Left ventricle myocardium inferior (tissue), 1 donor: Measurements from ENCODE around the gene MARCHF4. TPM values are rescaled to one million over a fixed set of nuclear protein-coding genes. Genes with fewer than 3 reads are reported as not detected.
A peak's percentile ranks its signal among the peaks of the same experiment; 100 is the strongest.

Experiments used
- DNase-seq: peaks from one replicate; pipeline ENCODE4 v3.0.0-alpha.2; 2020
- H3K27ac ChIP-seq: fragments of 200-600 bp; replicated peaks from 2 replicates; pipeline ENCODE4 v1.8.0; 2021
- H3K27me3 ChIP-seq: fragments of 200-600 bp; 2 replicates; pipeline ENCODE4 v1.8.0; 2021; ENCODE audit warnings: low read depth
- H3K36me3 ChIP-seq: fragments of 200-600 bp; 2 replicates; pipeline ENCODE4 v1.8.0; 2021
- H3K4me1 ChIP-seq: fragments of 200-600 bp; 2 replicates; pipeline ENCODE4 v1.8.0; 2021
- H3K4me3 ChIP-seq: fragments of 200-600 bp; 2 replicates; pipeline ENCODE4 v1.8.0; 2021; ENCODE audit warnings: mild to moderate bottlenecking, moderate library complexity
- H3K9me3 ChIP-seq: fragments of 200-600 bp; replicated peaks from 2 replicates; pipeline ENCODE4 v1.8.0; 2021
- intact Hi-C: fragments of 100-400 bp; cut with micrococcal nuclease; formaldehyde crosslinking; loops from one replicate; pipeline ENCODE4 v1.11.0; 2022
- total RNA-seq: library from RNA; stranded (reverse); fragmentation: NEBNext Ultra II Directional; extraction: Animal tissue kit (Norgen Biotek cat#: 25700); gene quantifications from one replicate; pipeline ENCODE4 v1.2.1, GENCODE V29; 2021
- TF ChIP-seq, protein P1 (sequence below): fragments of 200-600 bp; IDR thresholded peaks from 2 replicates; pipeline ENCODE4 v1.8.0; 2021; ENCODE audit warnings: antibody characterized with exemption, mild to moderate bottlenecking, borderline replicate concordance
- donor health status: DM: no; HTN: yes; CAD: no; lungs with severe emphysema.

MARCHF4 gene
- total RNA-seq, 1 donor from 2014 or later = 0.08 TPM

DNA sequence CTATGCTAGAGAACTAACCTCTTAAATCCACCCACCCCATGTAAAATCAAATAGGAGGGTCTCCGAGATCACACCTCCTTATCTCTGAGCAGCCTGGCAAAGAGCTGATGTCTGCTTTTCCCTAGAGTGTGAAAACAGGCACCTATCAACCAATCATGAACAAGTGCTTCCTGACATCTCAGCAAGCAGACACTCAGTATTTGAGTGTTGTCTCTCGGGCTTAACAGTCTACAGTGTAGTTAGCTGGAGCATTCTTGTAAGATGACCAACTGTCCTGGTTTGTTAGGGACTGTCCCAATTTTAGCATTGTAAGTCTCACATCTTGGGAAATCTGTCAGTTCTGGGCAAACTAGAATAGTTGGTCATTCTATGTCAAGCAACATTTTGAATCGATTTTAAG is 26.4 kb downstream of the MARCHF4 start:
- intact Hi-C loops = no loop called here
- Histone ChIP-seq H3K4me1 (peaks cover 9% of the 10 kb centered on the region), H3K4me3 (no peak overlapping the region), H3K9me3 (no peaks in the 10 kb centered on the region), H3K27me3 (peaks cover 12% of the 10 kb centered on the region), H3K27ac (no peak overlapping the region), H3K36me3 (no peaks in the 10 kb centered on the region)
- DNase-seq = no peak
- TF ChIP-seq, protein P1, sequence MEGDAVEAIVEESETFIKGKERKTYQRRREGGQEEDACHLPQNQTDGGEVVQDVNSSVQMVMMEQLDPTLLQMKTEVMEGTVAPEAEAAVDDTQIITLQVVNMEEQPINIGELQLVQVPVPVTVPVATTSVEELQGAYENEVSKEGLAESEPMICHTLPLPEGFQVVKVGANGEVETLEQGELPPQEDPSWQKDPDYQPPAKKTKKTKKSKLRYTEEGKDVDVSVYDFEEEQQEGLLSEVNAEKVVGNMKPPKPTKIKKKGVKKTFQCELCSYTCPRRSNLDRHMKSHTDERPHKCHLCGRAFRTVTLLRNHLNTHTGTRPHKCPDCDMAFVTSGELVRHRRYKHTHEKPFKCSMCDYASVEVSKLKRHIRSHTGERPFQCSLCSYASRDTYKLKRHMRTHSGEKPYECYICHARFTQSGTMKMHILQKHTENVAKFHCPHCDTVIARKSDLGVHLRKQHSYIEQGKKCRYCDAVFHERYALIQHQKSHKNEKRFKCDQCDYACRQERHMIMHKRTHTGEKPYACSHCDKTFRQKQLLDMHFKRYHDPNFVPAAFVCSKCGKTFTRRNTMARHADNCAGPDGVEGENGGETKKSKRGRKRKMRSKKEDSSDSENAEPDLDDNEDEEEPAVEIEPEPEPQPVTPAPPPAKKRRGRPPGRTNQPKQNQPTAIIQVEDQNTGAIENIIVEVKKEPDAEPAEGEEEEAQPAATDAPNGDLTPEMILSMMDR = no peak

DNA sequence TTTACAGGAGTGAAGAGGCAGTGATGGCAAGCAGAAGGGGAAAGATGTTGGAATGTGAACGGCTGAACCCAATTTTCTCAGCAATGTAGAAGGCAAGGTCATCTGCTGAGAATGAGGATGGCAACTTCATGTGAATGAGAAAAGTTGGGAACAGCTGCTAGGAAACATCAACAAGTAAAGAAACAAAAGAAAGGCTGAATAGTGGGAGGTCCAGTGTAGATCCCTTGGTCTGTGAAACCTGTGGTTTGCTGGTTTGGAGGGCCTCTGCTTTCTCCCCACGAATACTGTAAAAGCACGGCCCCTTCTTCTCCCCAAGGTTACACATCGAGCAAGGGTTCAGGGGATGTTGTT is 27.4 kb downstream of the MARCHF4 start:
- Histone ChIP-seq H3K4me3 (no peak overlapping the region), H3K4me1 (peaks cover 18% of the 10 kb centered on the region), H3K9me3 (no peaks in the 10 kb centered on the region), H3K27ac (no peak overlapping the region), H3K36me3 (no peaks in the 10 kb centered on the region), H3K27me3 (peaks cover 12% of the 10 kb centered on the region)
- TF ChIP-seq, protein P1 = no peak
- DNase-seq = no peak
- intact Hi-C loops = no loop called here

DNA sequence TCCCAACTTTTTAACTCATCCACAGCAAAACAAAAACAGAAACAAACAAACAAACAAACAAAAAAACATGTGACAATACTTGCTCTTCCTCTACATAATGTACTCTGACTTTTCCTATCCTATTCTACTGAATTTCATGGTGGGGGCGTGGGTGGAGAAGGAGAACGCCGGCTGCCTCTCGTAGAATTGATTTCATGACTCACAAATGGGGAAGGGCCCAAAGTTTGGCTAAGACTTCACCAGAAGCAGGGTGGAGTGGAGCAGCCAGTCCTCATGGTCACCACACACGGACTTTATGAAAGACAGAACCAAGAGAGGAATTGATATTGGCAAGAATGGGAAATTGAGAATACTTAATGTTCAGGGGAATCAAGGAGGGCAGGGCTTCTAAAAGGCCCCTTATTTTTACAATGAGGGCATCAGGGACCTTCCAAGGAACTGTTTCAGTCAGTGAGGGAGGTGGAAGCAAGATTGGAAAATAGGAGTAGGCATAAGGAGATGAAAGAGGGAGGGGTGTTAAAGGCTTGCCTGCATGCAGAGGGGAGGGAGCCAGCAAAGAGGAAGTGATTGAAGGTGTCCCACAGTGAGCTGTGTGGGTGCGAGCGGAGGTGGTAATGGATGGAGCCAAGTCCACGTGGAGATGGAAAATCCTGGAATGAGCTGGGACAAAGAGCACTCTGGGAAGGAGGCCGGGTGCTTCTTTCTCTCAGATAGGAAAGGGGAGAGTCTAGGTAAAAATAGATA is 27.9 kb downstream of the MARCHF4 start:
- DNase-seq = no peak
- peaks cover 12% of the 10 kb centered on the region for H3K27me3 ChIP-seq
- TF ChIP-seq, protein P1 = no peak
- intact Hi-C loops = no loop called here
- no peak overlapping the region for H3K27ac ChIP-seq
- no peaks in the 10 kb centered on the region for H3K36me3 ChIP-seq
- H3K9me3 ChIP-seq = no peaks in the 10 kb centered on the region
- H3K4me3 ChIP-seq = no peak overlapping the region
- H3K4me1 ChIP-seq = peaks cover 24% of the 10 kb centered on the region

DNA sequence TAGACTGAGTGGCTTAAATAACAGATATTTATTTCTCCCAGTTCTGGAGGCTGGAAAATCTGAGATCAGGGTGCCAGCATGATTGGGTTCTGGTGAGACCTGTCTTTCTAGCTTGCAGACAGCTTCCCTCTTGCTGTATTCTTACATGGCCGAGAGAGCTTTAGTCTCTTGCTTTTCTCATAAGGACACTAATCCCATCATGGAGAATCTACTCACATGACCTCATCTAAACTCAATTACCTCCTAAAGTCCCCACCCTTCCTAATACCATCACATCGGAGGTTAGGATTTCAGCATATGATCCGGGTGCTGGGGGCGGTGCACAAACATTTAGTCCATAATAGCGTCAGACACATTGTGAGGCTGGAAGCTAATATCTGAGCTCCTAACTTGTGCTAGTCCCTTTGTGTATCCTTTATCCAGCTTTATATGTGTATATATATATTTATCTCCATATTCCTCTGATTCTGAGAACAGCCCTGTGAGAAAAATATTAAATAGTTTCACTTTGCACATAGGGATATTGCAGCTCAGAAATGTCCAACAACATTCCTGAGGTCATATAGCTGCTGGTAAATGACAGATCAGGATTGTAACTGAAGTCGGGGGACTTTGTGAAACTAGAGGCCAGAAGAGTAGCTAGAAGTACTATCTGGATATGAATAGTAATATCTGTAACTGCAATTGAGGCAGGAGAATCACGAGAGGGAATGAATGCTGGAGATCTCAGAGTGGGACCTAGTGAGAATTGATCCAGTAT is 28.9 kb downstream of the MARCHF4 start:
- H3K4me3 ChIP-seq = no peak overlapping the region
- no peak overlapping the region for H3K27ac ChIP-seq
- no peaks in the 10 kb centered on the region for H3K9me3 ChIP-seq
- no peak for DNase-seq
- peaks cover 26% of the 10 kb centered on the region for H3K4me1 ChIP-seq
- no peaks in the 10 kb centered on the region for H3K36me3 ChIP-seq
- TF ChIP-seq, protein P1 = no peak
- peaks cover 12% of the 10 kb centered on the region for H3K27me3 ChIP-seq
- intact Hi-C loops = no loop called here

DNA sequence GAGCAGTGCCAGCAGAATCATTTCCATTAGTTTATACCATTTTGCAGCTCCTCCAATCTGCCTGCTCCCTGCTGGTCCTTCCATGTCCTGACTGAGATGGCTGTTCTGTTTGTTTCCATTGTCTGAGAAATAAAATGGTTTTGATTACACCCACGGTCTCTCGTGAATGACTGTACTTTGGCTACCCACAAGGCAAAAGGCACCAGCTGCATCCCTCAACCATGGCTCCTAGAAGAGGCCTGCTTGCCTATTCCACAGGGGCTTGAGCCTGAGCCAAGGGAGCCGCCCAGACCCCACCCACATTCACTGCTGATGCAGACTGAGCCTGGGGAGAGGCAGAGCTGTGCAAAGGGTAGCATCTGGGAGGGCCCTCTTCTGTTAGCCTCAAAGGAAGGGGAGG is 31.2 kb downstream of the MARCHF4 start:
- Histone ChIP-seq H3K27ac (peak overlapping the region; percentile 76), H3K4me3 (no peak overlapping the region), H3K27me3 (peaks cover 7% of the 10 kb centered on the region), H3K4me1 (peaks cover 26% of the 10 kb centered on the region), H3K36me3 (no peaks in the 10 kb centered on the region), H3K9me3 (no peaks in the 10 kb centered on the region)
- TF ChIP-seq, protein P1 = no peak
- intact Hi-C loops = no loop called here
- DNase-seq = peak; percentile 31
